SW480 (cell line): ENCODE results near the gene NTN1.

ENCODE experiments used
- DNase-seq: peaks from one replicate; pipeline ENCODE4 v3.0.0-alpha.2; 2016; ENCODE audit warnings: low spot score

Gene NTN1

GRCh38 chr17:9233761-9234160, 212.5 kb downstream of the NTN1 start:
- no peak for DNase-seq

GRCh38 chr17:9234389-9234945, 213.2 kb downstream of the NTN1 start:
- DNase-seq, result no peak

- no peak for DNase-seq
Observed at GRCh38 chr17:9235346-9235745, 214.0 kb downstream of the NTN1 start.

- DNase-seq, result no peak
Observed at GRCh38 chr17:9236286-9237052, 215.2 kb downstream of the NTN1 start.

- no peak for DNase-seq
Observed at GRCh38 chr17:9237053-9237410, 215.7 kb downstream of the NTN1 start.

GRCh38 chr17:9237661-9238301, 216.5 kb downstream of the NTN1 start:
- no peak for DNase-seq

GRCh38 chr17:9238340-9239245, 217.3 kb downstream of the NTN1 start:
- no peak for DNase-seq

- no peak for DNase-seq
Observed at GRCh38 chr17:9239246-9239792, 218.0 kb downstream of the NTN1 start.

- peak; percentile 51 for DNase-seq
Observed at GRCh38 chr17:9239793-9240658, 218.7 kb downstream of the NTN1 start.

- peak; percentile 29 for DNase-seq
Observed at GRCh38 chr17:9240659-9241370, 219.5 kb downstream of the NTN1 start.

- no peak for DNase-seq
Observed at GRCh38 chr17:9241371-9241712, 220.0 kb downstream of the NTN1 start.

- no peak for DNase-seq
Observed at GRCh38 chr17:9241774-9242496, 220.6 kb downstream of the NTN1 start.

GRCh38 chr17:9242497-9242881, 221.2 kb downstream of the NTN1 start:
- DNase-seq, result no peak

GRCh38 chr17:9242983-9243382, 221.7 kb downstream of the NTN1 start:
- no peak for DNase-seq

- no peak for DNase-seq
Observed at GRCh38 chr17:9244066-9245052, 223.0 kb downstream of the NTN1 start.

GRCh38 chr17:9247401-9247938, 226.2 kb downstream of the NTN1 start:
- DNase-seq, result no peak

GRCh38 chr17:9249245-9249953, 228.1 kb downstream of the NTN1 start:
- DNase-seq, result no peak

GRCh38 chr17:9251273-9251672, 230.0 kb downstream of the NTN1 start:
- DNase-seq, result no peak
